ENCODE measurements around the gene ZDHHC17. TPM values are rescaled to one million over a fixed set of nuclear protein-coding genes. Genes with fewer than 3 reads are reported as not detected.

The ZDHHC17 gene
- polyA plus RNA-seq, 1 donor (not counting 4 experiments of a cell fraction or from before 2014, with no cell fraction given), result 28.2 TPM

- TF ChIP-seq, protein P1, sequence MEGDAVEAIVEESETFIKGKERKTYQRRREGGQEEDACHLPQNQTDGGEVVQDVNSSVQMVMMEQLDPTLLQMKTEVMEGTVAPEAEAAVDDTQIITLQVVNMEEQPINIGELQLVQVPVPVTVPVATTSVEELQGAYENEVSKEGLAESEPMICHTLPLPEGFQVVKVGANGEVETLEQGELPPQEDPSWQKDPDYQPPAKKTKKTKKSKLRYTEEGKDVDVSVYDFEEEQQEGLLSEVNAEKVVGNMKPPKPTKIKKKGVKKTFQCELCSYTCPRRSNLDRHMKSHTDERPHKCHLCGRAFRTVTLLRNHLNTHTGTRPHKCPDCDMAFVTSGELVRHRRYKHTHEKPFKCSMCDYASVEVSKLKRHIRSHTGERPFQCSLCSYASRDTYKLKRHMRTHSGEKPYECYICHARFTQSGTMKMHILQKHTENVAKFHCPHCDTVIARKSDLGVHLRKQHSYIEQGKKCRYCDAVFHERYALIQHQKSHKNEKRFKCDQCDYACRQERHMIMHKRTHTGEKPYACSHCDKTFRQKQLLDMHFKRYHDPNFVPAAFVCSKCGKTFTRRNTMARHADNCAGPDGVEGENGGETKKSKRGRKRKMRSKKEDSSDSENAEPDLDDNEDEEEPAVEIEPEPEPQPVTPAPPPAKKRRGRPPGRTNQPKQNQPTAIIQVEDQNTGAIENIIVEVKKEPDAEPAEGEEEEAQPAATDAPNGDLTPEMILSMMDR (optimal IDR thresholded peaks at IDR 0.05 in 1 of 3, IDR thresholded peaks at IDR 0.05 in 1 of 3, conservative IDR thresholded peaks at IDR 0.05 in 1 of 3; ENCODE audit: extremely low read depth in 1 of 3, insufficient read depth in 2 of 3, low read length in 3 of 3), result no peak
- TF ChIP-seq EZH2 (IDR thresholded peaks at IDR 0.05; ENCODE audit: low read length), result no peak
- H3K27ac ChIP-seq (ENCODE audit: control insufficient read depth, insufficient read depth, low read length), result no peak overlapping the region
- FAIRE-seq, result no peak
These were observed 49.1 kb upstream of the ZDHHC17 start for GRCh38 chr12:76714861-76715260.

GRCh38 chr12:76715332-76715731 lies 48.6 kb upstream of the ZDHHC17 start:
- no peak overlapping the region for H3K9ac ChIP-seq (ENCODE audit: control insufficient read depth, extremely low read depth, insufficient read depth, low read length)
- TF ChIP-seq, protein P1 (optimal IDR thresholded peaks at IDR 0.05 in 1 of 3, IDR thresholded peaks at IDR 0.05 in 1 of 3, conservative IDR thresholded peaks at IDR 0.05 in 1 of 3; ENCODE audit: extremely low read depth in 1 of 3, insufficient read depth in 2 of 3, low read length in 3 of 3), result no peak
- no peak for TF ChIP-seq EZH2 (IDR thresholded peaks at IDR 0.05; ENCODE audit: low read length)
- no peaks in the 10 kb centered on the region for H3K79me2 ChIP-seq (ENCODE audit: control insufficient read depth, insufficient read depth, low read length)
- H3K27ac ChIP-seq (ENCODE audit: control insufficient read depth, insufficient read depth, low read length), result no peak overlapping the region
- no peak overlapping the region for H3K4me2 ChIP-seq (ENCODE audit: control insufficient read depth, extremely low read depth, insufficient read depth, low read depth, low read length)
- no peak for FAIRE-seq
- DNase-seq (ENCODE audit: low read depth, low spot score), result no peak
- H2AFZ ChIP-seq (ENCODE audit: control insufficient read depth, low read length), result no peak overlapping the region
- dilution Hi-C loops (cut with MboI; ENCODE audit: extremely low pct_ligation_motif_present, low sequenced_read_pairs), result no loop called here
- H3K36me3 ChIP-seq (ENCODE audit: control insufficient read depth in 2 of 2, extremely low read depth in 1 of 2, insufficient read depth in 2 of 2, low read length in 2 of 2), result no peaks in the 10 kb centered on the region
- no peak overlapping the region for H3K4me3 ChIP-seq (ENCODE audit: control insufficient read depth in 2 of 3, extremely low read depth in 1 of 3, insufficient read depth in 2 of 3, low read depth in 1 of 3, low read length in 3 of 3)
- H4K20me1 ChIP-seq (ENCODE audit: control insufficient read depth, extremely low read depth, insufficient read depth, low read length), result no peaks in the 10 kb centered on the region
- peaks cover 13% of the 10 kb centered on the region for H3K4me1 ChIP-seq (ENCODE audit: control insufficient read depth, extremely low read depth, insufficient read depth, low read length)
- no peaks in the 10 kb centered on the region for H3K27me3 ChIP-seq (ENCODE audit: control insufficient read depth, extremely low read depth, insufficient read depth, low read length)
- H3K9me3 ChIP-seq (ENCODE audit: control insufficient read depth, low read depth, low read length), result no peaks in the 10 kb centered on the region
- no peaks in the 10 kb centered on the region for H3K9me1 ChIP-seq (ENCODE audit: control insufficient read depth, extremely low read depth, insufficient read depth, low read length)

More at GRCh38 chr12:76714861-76715260, 49.1 kb upstream of the ZDHHC17 start:
- Histone ChIP-seq H3K4me3 (ENCODE audit: control insufficient read depth in 2 of 3, extremely low read depth in 1 of 3, insufficient read depth in 2 of 3, low read depth in 1 of 3, low read length in 3 of 3) (no peak overlapping the region), H3K79me2 (ENCODE audit: control insufficient read depth, insufficient read depth, low read length) (no peaks in the 10 kb centered on the region), H3K4me2 (ENCODE audit: control insufficient read depth, extremely low read depth, insufficient read depth, low read depth, low read length) (no peak overlapping the region), H3K9ac (ENCODE audit: control insufficient read depth, extremely low read depth, insufficient read depth, low read length) (no peak overlapping the region), H4K20me1 (ENCODE audit: control insufficient read depth, extremely low read depth, insufficient read depth, low read length) (no peaks in the 10 kb centered on the region), H3K36me3 (ENCODE audit: control insufficient read depth in 2 of 2, extremely low read depth in 1 of 2, insufficient read depth in 2 of 2, low read length in 2 of 2) (no peaks in the 10 kb centered on the region), H3K9me3 (ENCODE audit: control insufficient read depth, low read depth, low read length) (no peaks in the 10 kb centered on the region), H3K27me3 (ENCODE audit: control insufficient read depth, extremely low read depth, insufficient read depth, low read length) (no peaks in the 10 kb centered on the region), H3K9me1 (ENCODE audit: control insufficient read depth, extremely low read depth, insufficient read depth, low read length) (no peaks in the 10 kb centered on the region), H2AFZ (ENCODE audit: control insufficient read depth, low read length) (no peak overlapping the region), H3K4me1 (ENCODE audit: control insufficient read depth, extremely low read depth, insufficient read depth, low read length) (peaks cover 10% of the 10 kb centered on the region)
- dilution Hi-C loops (cut with MboI; ENCODE audit: extremely low pct_ligation_motif_present, low sequenced_read_pairs), result no loop called here
- DNase-seq (ENCODE audit: low read depth, low spot score), result no peak
